Measurements from ENCODE around the gene RIPOR3.
"Not testable (repeated sequence)": the region's sequence is repeated elsewhere in the genome, so short reads cannot be mapped to it uniquely, and the experiment has no call there.

DNA sequence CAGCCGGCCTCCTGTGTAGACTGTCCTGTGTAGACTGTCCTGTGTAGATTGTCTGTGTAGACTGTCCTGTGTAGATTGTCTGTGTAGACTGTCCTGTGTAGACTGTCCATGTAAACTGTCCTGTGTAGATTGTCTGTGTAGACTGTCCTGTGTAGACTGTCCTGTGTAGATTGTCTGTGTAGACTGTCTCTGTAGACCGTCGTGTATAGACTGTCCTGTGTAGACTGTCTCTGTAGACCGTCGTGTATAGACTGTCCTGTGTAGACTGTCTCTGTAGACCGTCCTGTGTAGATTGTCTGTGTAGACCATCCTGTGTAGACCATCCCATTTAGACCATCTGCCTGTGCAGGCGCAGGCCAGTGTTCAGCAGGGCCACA is 121.9 kb downstream of the RIPOR3 start:
- TF ChIP-seq POLR2A (IDR thresholded peaks at IDR 0.05; ENCODE audit: low read depth, low read length); TAF1 (IDR thresholded peaks at IDR 0.05; ENCODE audit: borderline replicate concordance, low read depth, low read length): not testable (repeated sequence)
